HG02884 (cell line): Measurements from ENCODE around the gene AOPEP.

Source experiments
- ATAC-seq: cut with Tn5 transposase; IDR thresholded peaks from one replicate; pipeline ENCODE4 v1.9.1; 2021; ENCODE audit warnings: mild to moderate bottlenecking, moderate library complexity; ENCODE audit not compliant: unreplicated experiment

AOPEP gene

DNA sequence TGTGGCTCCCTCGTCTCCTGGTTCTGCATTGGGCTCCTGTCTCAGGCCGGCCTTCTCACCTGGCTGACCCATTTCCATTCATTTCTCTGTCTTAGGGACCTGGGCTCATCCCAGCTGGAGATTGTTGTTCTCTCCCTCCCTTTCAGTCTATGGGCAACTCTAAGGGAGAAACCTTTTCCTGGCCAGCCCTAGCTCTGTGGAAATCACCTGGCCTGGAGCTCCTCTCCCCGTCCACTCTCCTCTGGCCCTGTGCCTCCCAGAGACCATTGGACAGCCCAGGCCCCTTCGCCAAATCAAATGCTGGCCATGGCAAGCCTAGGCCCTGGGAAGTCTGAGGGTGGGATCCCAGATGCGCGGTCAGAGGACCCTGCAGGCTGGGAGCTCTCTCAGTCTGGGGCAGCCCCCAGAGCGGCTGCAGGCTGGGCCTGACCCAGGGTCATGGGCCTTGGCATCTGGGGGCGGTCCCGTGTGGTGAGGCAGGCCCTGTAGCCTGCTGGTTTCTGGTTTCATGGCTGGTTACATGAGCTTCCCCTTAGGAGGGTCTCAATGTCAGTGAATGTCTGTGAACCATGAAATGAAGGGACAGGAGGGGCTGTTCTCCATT lies 253.5 kb downstream of the AOPEP start:
- no peak for ATAC-seq

DNA sequence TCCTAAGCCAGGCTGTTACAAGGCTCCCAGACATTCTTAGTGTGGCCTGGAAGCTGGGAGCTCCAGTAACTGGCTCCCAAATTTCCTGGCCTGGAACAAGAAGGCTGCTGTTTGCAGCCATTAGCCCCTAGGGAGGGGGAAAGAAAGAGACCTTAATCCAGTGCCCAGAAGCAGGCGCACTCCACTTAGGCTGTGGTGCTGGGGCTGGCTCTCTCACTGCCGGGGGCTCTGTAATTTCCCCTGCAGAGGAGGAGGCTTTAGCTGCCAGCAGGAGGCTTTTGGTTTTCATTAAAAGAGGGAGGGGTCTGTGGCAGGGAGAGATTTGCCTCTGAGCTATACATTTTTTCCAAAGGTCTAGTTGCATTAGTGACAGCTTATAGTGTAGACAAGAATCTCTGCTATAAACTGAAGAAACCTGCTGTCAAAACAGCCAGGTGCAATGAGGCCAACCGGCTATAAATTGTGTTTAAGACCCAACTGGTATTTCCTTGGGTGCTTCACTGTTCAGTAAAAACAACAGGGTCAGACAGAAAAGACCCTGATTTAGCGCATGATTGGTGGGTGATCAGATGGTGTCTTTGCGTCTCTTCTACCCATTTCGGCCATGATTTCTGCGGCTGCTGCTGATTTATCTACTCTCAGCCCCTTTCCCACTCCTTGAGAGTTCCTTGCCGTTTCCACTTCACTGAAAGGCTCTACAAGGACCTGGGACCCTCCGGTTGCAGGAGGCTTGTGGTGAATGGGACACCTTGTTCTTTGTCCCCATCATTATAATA lies 254.6 kb downstream of the AOPEP start:
- ATAC-seq = no peak

DNA sequence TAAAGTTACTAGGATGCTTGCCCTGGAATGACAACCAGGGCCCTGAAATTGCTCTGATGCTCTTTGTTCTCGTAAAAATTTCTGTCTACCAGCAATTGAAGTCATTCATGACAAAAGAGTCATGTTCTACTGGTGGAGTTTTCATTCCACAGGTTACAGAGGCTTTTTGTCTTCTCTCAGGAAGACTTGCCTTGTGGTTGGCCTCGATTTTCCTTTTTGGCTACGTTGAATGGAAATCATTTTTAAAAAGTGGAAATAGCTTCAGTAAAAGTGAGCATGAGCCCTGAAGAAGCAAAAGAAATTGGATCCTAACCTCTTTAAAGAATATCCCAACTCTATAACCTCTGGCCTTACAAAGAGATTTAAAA lies 255.2 kb downstream of the AOPEP start:
- no peak for ATAC-seq

DNA sequence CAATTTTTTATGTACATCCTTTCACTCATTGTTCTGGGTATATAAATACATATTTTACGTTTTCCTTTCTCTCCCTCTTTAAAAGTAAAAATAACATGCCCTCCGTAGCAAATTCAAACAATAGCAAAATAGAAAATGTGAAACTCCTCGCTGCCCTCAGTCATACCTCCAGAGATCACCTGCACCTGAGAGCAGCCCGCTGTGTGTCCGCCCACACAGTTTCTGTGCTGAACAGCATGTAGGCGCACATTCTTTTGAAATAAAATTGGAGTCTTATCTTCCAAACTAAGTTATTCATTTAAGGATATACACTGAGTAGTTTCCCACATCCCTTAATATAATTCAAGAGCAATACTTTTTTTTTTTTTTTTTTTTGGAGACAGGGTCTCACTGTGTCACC lies 255.7 kb downstream of the AOPEP start:
- ATAC-seq = no peak

DNA sequence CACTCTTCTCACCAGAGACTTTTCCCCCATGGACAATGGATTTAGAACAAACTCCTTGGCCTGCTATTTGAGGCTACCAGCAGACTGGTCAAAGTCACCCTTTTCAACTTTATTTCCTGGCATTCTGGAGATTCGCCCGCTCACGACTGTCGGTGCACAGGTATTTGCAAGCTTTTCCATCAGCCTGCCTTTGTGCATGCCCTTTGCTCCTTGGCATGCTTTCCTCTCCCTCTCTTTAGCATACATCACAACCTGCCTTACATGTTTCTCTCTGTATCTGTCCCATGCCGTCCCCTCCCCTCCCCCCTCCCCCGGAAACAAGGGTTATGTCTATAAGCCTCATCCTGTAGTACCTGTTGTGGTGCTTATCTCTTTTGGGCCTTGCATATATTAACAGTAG lies 257.1 kb downstream of the AOPEP start:
- no peak for ATAC-seq

DNA sequence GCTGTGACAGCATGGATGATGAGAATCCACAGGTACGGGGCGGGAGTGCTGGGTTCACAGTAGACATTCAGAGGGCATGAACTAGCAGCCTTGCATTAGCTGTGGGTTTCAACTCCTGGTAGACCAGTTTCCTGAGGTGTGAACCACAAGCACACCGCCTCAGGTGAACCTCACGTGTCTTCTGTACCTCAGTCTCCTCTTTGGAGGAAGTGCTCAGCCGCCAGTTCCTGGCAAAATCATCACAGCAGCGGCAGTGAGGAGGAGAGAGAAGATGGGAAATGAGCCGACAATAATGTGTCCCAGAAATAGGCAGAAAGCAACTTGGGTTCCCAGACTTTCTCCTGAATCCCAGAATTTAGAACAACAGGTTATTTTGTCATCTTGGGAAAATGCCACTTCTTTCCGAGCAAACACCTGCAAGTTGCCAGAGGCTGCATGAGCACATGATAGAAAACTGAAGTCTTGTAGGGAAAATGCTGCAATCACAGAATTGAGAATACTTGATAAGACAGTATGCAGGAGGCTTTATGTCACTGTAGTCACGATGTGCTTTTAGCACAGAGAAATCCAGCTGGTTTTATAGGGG lies 258.5 kb downstream of the AOPEP start:
- no peak for ATAC-seq

DNA sequence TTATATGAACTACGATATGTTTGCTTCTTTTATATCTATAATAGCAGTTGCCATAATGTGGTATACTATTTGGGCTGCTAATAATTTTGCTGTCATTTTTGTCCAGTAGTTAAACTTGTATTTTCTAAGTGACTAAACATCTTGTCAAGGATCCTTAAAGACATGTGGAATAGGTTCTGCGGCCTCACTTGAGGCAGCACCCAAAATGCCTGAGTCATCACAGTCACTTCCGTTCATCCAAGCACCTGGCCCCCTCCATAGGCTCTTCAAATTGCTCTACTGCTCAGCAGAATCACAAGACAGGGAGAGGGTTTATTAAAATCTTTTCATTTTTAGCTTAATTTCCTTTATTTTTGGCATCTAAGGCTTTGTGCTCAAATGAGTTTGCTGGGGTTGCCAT lies 259.1 kb downstream of the AOPEP start:
- no peak for ATAC-seq

DNA sequence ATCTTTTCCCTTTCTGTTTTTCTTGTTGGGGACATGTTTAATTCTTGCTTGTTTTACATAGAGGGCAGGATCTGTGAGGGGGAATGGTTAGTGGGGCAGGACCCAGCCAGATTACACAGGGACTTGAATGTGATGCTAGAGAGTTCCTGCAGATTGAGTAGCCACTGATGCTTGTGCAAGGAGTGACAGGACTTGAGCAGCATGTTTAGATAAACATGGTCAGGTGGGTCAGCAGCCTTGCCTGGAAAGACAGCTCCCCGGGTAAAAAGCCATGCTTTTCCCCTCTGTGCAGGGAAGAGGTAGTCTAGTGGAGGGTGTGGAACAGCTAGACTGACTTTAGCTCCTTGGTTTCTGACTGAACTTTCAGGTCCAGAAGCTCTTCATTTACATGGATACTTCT lies 261.2 kb downstream of the AOPEP start:
- ATAC-seq = no peak

DNA sequence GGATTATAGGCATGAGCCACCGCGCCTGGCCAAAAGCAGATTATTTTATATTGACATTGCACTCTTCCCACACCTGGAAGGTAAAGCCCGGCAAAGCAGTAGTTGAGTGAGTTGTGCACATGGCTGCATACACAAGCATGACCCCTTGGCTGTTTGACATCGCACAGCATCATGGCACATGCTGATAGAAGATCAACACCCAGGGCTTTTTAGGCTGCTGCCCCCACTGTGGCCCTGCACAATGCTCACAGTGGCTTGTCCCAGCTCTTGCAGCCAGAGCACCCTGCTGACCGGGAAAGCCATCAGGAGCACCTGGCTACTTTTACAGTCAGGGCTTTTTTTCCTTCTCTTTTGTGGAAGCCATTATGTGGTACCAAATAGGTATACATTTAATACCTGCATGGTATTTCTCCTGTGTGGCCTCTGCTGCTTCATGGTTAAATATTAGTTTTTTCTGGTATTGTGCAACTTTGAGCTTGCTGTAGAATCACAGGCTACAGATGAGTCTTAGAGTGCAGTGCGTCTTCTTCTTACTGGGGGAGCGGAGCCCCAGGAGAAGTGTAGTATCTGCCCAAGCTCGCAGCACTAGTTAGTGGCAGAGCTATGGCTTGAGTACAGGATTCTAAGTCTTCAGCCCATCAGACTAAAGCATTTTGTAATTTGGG lies 264.5 kb downstream of the AOPEP start:
- no peak for ATAC-seq

DNA sequence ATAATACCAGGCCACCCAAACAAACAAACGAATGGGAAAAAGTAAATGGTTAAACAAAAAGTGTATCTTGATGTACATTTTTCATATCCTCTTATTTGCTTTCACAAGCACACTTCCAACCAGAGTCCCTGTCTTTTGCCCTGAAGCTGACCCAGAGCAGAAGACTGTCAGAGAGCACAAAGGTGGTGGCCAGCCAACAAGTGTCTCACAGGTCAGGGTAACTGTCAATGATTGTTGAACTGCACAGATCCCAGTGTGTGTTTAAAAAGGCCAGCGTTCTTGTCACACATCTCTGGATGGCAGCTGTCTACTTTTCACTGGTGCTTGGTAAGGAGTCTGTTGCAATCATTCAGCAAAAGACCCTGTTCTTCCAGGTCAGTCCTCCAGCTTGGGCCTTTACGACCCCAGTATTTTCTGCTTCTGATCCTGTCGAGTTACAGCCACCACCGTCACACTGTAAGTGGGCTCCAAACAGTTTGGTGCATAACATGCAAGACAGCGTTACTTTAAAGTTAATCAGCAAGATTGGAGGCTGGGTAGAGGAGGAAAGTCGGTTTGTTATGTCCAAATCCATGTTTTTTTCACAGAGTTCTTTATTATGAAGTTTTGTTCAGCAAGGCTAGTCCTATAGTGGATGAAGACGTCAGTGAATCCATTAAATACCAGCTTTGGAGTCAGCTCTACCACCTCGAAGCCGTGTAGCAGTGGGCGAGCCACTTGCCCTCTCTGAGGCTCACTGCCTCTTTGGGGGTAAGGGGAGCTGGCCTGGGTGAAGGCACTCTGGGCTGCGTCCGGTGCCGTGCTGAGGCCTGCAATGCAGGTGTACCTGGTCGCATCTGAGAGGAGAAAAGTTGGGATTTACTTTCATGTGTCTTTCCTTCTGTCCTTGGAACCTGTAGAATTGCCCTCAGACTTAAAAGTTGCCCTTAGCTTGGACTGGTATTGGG lies 265.7 kb downstream of the AOPEP start:
- ATAC-seq = no peak

DNA sequence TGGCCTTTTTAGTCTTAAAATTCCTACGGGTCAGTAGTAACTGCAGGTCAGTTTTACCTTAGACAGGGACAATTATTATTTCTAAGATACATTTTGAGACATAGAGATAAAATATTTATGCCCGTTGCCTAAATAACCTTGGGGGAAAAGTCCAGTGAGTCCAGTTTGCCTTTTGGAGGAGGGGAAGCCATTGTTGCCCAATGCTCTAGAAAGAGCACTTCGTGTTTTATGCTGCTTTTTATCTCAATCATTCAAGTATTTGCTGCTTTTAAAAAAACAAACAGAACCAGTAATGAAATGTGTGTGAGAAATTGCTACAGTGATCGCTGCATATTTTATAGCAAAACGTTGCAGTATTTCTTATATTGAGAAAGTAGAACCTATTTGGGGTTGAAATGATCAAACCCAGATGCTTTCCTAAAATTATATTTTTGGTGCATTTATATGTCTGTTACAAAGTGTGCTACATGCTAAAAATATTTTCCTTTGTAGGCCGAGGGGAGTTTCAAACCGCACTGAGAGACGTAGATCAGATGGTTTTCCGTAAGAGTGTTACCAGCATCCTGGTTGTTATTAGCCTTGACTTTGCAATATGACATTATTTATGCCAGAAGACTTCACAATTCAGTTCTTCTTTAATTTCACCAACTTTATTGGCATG lies 266.8 kb downstream of the AOPEP start:
- ATAC-seq = no peak

DNA sequence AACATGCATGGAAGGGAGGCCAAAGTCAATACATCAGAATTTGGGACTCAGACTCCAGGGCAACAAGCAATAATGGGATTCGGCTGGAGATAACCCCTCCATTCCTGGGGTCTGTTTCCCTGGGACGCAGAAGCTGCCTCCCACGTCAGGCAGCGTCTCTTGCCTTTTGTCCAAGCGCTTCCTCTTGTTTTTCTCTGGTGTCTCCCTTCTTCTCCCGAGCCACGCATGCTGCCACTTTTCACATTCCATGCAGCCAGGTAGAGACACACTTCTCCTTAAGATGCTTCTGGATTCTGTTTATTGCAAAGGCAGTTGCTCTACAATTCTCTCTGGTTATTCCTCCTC lies 267.3 kb downstream of the AOPEP start:
- ATAC-seq = no peak

DNA sequence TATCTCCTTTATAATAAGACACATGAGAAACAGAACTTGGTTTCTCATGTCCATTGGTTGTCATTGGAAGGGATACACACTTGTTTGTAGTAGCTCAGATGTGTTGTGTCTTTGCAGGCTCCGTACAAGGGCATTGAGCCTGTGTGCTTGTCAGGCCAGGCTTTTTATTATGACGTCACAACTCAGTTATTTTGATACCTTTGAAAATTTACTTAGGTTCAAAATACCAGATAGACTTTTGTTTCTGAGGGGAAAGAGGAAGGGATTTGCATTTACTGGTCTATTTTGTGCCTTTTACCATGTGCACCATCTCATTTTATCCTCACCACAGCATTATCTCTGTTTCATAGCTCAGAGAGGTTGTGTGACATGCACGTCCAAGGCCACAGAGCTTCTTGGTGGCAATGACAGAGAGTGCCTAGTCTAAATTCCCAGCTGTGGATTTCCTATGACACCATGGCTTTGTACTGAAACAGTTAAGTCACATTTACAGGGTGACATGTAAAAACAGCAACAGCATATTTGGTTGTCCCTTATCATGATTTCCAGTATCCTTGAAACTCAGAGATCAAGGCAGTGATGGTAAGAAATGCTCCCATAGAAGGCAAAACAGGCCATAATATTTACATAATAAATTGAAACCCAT lies 268.7 kb downstream of the AOPEP start:
- no peak for ATAC-seq

DNA sequence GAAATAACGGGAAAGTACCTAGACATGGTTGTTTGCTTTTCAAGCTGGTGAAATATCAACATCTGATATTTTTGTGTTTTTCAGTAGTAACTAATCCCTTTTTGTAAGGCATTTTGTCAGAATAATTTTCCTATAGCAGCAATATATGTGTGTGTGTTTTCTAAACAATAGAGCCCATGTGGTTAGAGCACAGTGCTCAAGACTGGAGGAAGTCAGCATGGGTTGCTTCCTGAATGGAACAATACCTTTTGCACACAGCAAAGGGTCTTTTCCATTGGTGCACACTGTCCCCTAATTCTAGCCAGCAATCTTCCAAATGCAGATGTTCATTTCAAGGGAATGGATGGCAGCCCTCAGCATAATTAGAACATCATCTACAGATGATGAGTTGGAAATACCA lies 270.1 kb downstream of the AOPEP start:
- no peak for ATAC-seq

DNA sequence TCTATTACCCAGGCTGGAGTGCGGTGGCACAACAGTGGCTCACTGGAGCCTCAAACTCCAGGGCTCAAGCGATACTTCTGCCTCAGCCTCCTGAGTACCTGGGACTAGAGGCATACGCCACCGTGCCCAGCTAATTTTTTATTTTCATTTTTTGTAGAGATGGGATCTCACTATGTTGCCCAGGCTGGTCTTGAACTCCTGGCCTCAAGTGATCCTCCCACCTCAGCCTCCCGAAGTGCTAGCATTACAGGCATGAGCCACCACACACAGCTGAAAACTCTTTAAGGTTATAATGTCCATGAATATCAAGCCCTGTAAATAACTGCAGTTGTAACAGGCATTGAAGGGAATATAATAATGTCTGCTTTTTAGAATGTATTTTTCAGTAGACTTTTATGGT lies 271.2 kb downstream of the AOPEP start:
- ATAC-seq = no peak

DNA sequence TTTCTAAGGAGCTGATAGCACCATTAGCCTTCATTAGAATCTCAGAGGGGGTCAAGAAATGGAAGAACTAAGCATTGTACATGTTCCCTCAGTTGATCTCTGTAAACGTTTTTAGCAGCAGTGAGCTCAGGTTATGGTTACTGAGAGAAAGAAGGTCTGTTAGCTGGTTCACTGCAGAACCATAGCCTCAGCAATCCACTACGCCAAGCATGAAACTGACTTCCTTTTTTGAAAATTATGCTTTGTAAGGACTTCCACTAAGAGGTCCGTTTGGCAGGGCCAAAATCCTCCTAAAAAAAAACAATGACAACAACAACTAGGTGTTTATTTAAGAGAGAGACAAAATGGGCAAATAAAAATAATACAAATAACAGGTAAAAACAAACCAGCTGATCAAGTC lies 273.3 kb downstream of the AOPEP start:
- no peak for ATAC-seq

DNA sequence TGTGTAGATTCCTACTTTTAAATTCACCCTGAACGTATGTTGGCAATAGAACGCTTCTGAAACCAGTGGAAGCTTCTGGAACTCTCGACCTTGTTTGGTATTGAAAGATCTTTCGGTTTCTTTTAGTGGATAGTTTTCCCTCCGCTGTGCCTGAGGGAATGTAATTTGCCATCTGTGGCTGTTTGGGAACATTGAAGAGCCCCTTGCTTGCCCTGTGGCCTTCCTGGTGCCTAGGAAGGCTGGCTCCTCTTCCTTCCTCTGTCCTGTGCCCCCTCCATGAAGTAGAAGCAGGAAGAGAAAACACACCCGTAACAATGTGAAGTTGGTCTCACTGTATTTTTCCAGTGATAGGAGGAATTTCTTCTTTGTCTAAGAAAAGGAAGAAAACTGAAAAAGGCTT lies 274.3 kb downstream of the AOPEP start:
- ATAC-seq = no peak

DNA sequence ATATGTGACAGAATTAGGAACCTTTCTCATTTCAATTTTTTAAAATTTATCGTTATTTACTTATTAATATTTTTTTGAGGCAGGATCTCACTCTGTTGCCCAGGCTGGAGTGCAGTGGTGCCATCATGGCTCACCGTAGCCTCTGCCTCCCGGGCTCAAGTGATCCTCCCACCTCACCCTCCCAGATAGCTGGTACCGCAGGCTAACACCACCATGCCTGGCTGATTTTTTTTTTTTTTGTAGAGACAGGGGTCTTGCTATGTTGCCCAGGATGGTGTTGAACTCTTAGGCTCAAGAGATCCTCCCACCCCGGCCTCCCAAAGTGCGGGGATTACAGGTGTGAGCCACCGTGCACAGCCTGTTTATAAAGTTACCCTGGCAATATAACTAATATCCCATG lies 275.2 kb downstream of the AOPEP start:
- ATAC-seq = no peak

DNA sequence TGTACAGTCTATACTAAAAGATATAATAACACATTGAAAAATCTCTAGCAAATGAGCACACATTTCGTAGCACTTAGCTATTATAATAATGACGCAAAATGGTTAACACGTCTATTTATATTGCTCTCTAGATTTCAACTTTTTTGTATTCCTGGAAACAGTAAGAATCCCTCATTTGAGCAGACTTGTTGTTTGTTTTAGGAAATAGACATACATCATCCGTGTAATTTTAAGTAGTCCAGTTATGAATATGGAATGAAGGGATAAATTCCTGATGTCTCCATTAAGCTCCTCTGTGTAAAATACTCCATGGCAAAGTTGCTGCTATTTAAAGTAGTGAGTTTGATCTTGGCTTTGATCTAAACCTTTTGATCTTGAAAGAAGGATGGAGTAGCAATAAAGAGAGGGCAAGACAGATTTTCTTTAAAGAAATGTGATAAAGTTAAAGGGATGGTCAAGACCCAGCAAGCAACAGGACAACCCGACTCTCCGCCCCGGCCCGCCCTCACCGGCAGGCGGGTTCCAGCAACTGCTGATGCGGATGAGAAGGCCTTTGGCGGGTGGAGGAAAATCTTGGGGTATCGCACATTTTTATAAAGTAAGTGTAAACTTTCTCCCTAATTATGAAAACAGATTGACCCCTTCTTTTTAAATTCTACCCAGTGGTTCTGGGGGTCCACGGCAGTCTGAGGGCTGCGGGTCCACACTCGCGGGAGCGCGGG lies 277.4 kb downstream of the AOPEP start:
- ATAC-seq = no peak
